ENCODE results near the gene ADAMTS17.

The ADAMTS17 gene

GRCh38 chr15:100166313-100166712, 175.5 kb downstream of the ADAMTS17 start:
- no peak for DNase-seq

- DNase-seq, result no peak
Observed at GRCh38 chr15:100163961-100164360, 177.8 kb downstream of the ADAMTS17 start.

- no peak for DNase-seq
Observed at GRCh38 chr15:100160953-100161352, 180.8 kb downstream of the ADAMTS17 start.

GRCh38 chr15:100159436-100159835, 182.3 kb downstream of the ADAMTS17 start:
- DNase-seq, result no peak

GRCh38 chr15:100158356-100158755, 183.4 kb downstream of the ADAMTS17 start:
- no peak for DNase-seq

- DNase-seq, result no peak
Observed at GRCh38 chr15:100156201-100156600, 185.6 kb downstream of the ADAMTS17 start.

GRCh38 chr15:100154338-100154737, 187.4 kb downstream of the ADAMTS17 start:
- no peak for DNase-seq

- no peak for DNase-seq
Observed at GRCh38 chr15:100152463-100152862, 189.3 kb downstream of the ADAMTS17 start.

GRCh38 chr15:100150906-100151305, 190.9 kb downstream of the ADAMTS17 start:
- no peak for DNase-seq

GRCh38 chr15:100147828-100148227, 193.9 kb downstream of the ADAMTS17 start:
- DNase-seq, result no peak

GRCh38 chr15:100143378-100143777, 198.4 kb downstream of the ADAMTS17 start:
- no peak for DNase-seq

- DNase-seq, result no peak
Observed at GRCh38 chr15:100141311-100142001, 200.3 kb downstream of the ADAMTS17 start.

- no peak for DNase-seq
Observed at GRCh38 chr15:100140527-100141308, 201.1 kb downstream of the ADAMTS17 start.

GRCh38 chr15:100134586-100134985, 207.2 kb downstream of the ADAMTS17 start:
- no peak for DNase-seq

GRCh38 chr15:100134089-100134583, 207.6 kb downstream of the ADAMTS17 start:
- DNase-seq, result no peak

- DNase-seq, result no peak
Observed at GRCh38 chr15:100133001-100133400, 208.8 kb downstream of the ADAMTS17 start.

GRCh38 chr15:100132309-100132708, 209.5 kb downstream of the ADAMTS17 start:
- DNase-seq, result no peak

- peak; percentile 49 for DNase-seq
Observed at GRCh38 chr15:100131321-100132224, 210.2 kb downstream of the ADAMTS17 start.

- no peak for DNase-seq
Observed at GRCh38 chr15:100129677-100130076, 212.1 kb downstream of the ADAMTS17 start.

GRCh38 chr15:100125401-100126191, 216.2 kb downstream of the ADAMTS17 start:
- DNase-seq, result no peak

GRCh38 chr15:100124936-100125335, 216.8 kb downstream of the ADAMTS17 start:
- no peak for DNase-seq

- DNase-seq, result no peak
Observed at GRCh38 chr15:100124361-100124760, 217.4 kb downstream of the ADAMTS17 start.

All from activated naive CD4-positive, alpha-beta T cell treated with anti-CD3 and anti-CD28 coated beads, Interleukin-2, amount 50 U/mL, for 16 hours (primary cell).